ENCODE data around the gene COLEC12. TPM values are rescaled to one million over a fixed set of nuclear protein-coding genes. Genes with fewer than 3 reads are reported as not detected.

The COLEC12 gene
- total RNA-seq, 1 experiment from 2014 or later, result not detected

- no peaks in the 10 kb centered on the region for H3K4me1 Mint-ChIP-seq (ENCODE audit: low read depth, unreplicated experiment)
- peaks cover 70% of the 10 kb centered on the region for H3K27me3 Mint-ChIP-seq (ENCODE audit: unreplicated experiment)
- no peak for TF ChIP-seq CTCF (IDR thresholded peaks at IDR 0.05; ENCODE audit: unreplicated experiment)
- CTCF ChIA-PET, result interaction anchor here (1.1 kb wide), 1 partner anchor 15 kb away, joined by 5 read pairs; no protein-coding TSS in a partner anchor
- BruUV-seq (replicated peaks), result no TSS peak
- no peak for DNase-seq
- no peak overlapping the region for H3K4me3 Mint-ChIP-seq (ENCODE audit: low read depth, unreplicated experiment)
- peaks cover 10% of the 10 kb centered on the region for H3K9me3 Mint-ChIP-seq (ENCODE audit: low read depth, unreplicated experiment)
- intact Hi-C loops (cut with micrococcal nuclease; ENCODE audit: unreplicated experiment), result no loop called here
- no peak overlapping the region for H3K27ac Mint-ChIP-seq (ENCODE audit: unreplicated experiment)
- H3K36me3 Mint-ChIP-seq (ENCODE audit: insufficient read depth, unreplicated experiment), result no peaks in the 10 kb centered on the region
Measured at GRCh38 chr18:378079-378478, 122.4 kb downstream of the COLEC12 start.

GRCh38 chr18:377088-377487, 123.4 kb downstream of the COLEC12 start:
- BruUV-seq (replicated peaks), result no TSS peak
- intact Hi-C loops (cut with micrococcal nuclease; ENCODE audit: unreplicated experiment), result no loop called here
- H3K27ac Mint-ChIP-seq (ENCODE audit: unreplicated experiment), result no peak overlapping the region
- H3K4me3 Mint-ChIP-seq (ENCODE audit: low read depth, unreplicated experiment), result no peak overlapping the region
- H3K36me3 Mint-ChIP-seq (ENCODE audit: insufficient read depth, unreplicated experiment), result no peaks in the 10 kb centered on the region
- peaks cover 10% of the 10 kb centered on the region for H3K9me3 Mint-ChIP-seq (ENCODE audit: low read depth, unreplicated experiment)
- peaks cover 68% of the 10 kb centered on the region for H3K27me3 Mint-ChIP-seq (ENCODE audit: unreplicated experiment)
- DNase-seq, result no peak
- no peaks in the 10 kb centered on the region for H3K4me1 Mint-ChIP-seq (ENCODE audit: low read depth, unreplicated experiment)
- TF ChIP-seq CTCF (IDR thresholded peaks at IDR 0.05; ENCODE audit: unreplicated experiment), result no peak
- CTCF ChIA-PET, result interaction anchor here (1.1 kb wide), 1 partner anchor 16 kb away, joined by 5 read pairs; no protein-coding TSS in a partner anchor

- no TSS peak for BruUV-seq (replicated peaks)
- Mint-ChIP-seq H3K27ac (ENCODE audit: unreplicated experiment) (no peak overlapping the region), H3K4me3 (ENCODE audit: low read depth, unreplicated experiment) (no peak overlapping the region)
Measured at GRCh38 chr18:376311-376710, 124.2 kb downstream of the COLEC12 start.

GRCh38 chr18:374721-375168, 125.8 kb downstream of the COLEC12 start:
- H3K27ac Mint-ChIP-seq (ENCODE audit: unreplicated experiment), result no peak overlapping the region
- peaks cover 4% of the 10 kb centered on the region for H3K9me3 Mint-ChIP-seq (ENCODE audit: low read depth, unreplicated experiment)
- no peak for TF ChIP-seq CTCF (IDR thresholded peaks at IDR 0.05; ENCODE audit: unreplicated experiment)
- BruUV-seq (replicated peaks), result no TSS peak
- H3K4me1 Mint-ChIP-seq (ENCODE audit: low read depth, unreplicated experiment), result no peaks in the 10 kb centered on the region
- H3K36me3 Mint-ChIP-seq (ENCODE audit: insufficient read depth, unreplicated experiment), result no peaks in the 10 kb centered on the region
- H3K4me3 Mint-ChIP-seq (ENCODE audit: low read depth, unreplicated experiment), result no peak overlapping the region
- CTCF ChIA-PET, result interaction anchor here (0.6 kb wide), 1 partner anchor 737 kb away, joined by 3 read pairs; no protein-coding TSS in a partner anchor
- peaks cover 66% of the 10 kb centered on the region for H3K27me3 Mint-ChIP-seq (ENCODE audit: unreplicated experiment)
- intact Hi-C loops (cut with micrococcal nuclease; ENCODE audit: unreplicated experiment), result no loop called here
- DNase-seq, result no peak

More at GRCh38 chr18:376311-376710, 124.2 kb downstream of the COLEC12 start:
- CTCF ChIA-PET, result no interaction called here
- H3K4me1 Mint-ChIP-seq (ENCODE audit: low read depth, unreplicated experiment), result no peaks in the 10 kb centered on the region
- no peak for DNase-seq
- no peak for TF ChIP-seq CTCF (IDR thresholded peaks at IDR 0.05; ENCODE audit: unreplicated experiment)
- no peaks in the 10 kb centered on the region for H3K36me3 Mint-ChIP-seq (ENCODE audit: insufficient read depth, unreplicated experiment)
- intact Hi-C loops (cut with micrococcal nuclease; ENCODE audit: unreplicated experiment), result no loop called here
- H3K9me3 Mint-ChIP-seq (ENCODE audit: low read depth, unreplicated experiment), result peaks cover 10% of the 10 kb centered on the region
- peaks cover 66% of the 10 kb centered on the region for H3K27me3 Mint-ChIP-seq (ENCODE audit: unreplicated experiment)

All from Calu3 (cell line).